Activated CD4-positive, CD25-positive, alpha-beta regulatory T cell treated with anti-CD3 and anti-CD28 coated beads, Interleukin-2, amount 50 U/mL, for 72 hours (primary cell): ENCODE data around the gene NR3C1.

Experiments
- DNase-seq: peaks from one replicate; pipeline ENCODE4 v3.0.0; 2021

Gene NR3C1

DNA sequence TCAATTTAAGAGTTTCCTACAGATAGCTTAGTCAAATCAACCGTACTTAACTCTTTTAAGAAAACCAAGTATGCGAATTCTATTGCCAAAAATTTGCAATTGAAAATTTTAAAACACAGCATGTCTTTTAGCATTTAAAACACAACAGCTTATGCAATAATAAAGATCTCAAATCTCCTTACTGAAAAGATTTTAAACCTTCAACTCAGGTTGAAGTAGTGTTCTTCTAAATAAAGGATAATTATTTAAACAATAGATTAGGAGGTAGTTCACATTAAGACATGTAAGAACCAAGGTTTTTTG, 5.5 kb downstream of the NR3C1 start:
- no peak for DNase-seq

DNA sequence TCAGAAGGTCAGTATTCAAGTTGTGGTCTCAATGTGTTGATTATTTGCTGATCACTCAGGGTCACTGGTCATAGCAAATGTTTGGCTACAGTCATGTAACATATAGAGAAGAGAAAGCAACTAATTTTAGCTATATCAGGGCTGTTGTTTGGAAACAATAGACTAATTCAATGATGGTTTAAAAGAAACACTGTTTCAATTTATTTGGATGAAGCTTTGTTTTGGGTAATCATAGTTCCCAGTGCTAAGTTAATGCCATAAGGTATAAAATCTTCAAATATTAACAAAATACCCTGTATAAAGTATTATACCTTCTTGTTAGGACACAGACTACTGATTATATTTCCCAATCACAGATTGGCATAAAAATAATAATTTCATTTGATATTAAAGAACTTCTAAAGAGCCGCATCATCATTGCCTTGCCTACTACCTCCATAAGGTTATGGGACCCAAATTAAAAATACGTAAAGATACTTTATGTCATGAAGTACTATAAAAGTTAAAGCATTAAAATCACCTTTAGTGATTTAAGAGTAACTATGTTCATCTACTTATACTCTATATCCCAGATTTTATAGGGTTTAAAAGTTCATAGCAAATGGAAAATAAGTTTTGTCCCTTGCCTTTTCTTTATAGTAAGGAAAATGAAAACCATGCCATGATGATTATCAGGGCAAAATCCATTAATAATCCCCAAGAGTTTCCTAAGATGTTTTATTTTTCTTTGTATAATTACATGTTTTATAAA, 6.0 kb downstream of the NR3C1 start:
- no peak for DNase-seq

GRCh38 chr5:143396353-143396940, 7.0 kb downstream of the NR3C1 start:
- no peak for DNase-seq

DNA sequence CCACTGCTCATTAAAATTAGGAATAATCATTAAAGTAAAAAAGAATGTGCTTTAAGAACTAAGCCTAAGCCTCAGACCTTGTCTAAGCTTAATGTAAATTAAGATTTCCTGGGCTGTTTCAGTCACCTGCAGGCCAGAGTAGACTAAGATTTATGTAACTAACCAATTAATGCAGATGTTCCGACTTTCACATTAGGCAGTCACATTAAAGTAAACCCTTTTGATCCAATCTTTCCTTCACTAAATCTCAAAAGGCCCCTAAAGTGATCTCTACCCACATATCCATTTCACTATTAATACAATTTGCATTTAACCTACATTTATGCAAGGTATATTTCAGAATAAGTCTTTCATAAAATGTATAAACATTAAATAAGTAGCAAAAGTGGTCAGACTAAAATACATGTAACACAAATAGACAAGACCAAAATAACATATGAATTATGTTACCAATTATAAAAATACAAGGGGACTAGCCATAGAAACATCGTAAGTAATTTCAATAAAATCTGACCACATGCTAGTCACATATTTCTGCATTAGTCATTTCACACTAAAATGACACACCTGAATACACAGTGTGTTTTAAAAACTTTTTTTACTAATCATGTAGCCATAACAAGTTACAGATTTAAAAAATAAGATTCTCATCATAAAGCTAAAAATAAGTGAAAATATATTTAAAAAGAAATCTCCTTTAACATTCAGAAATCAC, 7.7 kb downstream of the NR3C1 start:
- DNase-seq = no peak

DNA sequence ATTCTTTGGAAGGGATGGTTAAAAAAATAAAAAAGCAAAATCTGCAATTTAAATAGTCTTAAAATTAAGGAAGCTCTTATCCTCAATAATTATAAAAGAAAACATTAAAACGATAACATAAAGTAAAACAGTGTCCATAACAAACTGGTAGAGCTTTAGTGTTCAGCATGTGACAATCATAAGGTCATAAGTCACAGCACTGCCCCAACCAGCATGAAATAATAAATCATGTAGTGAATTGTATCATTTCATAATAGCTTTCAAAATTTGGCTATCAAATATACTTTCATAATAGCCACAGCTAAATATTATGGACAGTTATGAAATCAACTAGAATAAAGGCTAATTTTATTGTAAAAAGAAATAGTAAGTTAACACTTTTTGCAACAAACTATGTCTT, 10.0 kb downstream of the NR3C1 start:
- DNase-seq = no peak

DNA sequence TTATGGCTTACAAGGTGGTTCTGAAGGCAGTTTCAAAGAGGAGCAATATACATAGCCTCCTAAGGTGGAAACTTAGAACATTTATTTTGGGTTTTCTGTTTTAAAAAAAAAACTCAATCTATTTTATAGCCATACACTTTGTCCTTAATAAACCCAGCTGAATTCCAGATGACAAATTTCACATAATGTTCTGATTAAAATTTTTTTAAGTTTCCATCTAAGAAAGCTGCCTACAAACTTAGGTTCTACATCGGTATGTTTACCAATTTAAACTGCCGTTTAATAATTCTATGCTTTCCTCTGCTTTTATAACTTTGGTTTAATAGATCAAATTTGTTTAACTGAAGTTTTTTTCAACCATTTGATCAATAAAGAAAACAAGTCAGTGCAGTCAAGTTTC, 12.5 kb downstream of the NR3C1 start:
- DNase-seq = no peak

DNA sequence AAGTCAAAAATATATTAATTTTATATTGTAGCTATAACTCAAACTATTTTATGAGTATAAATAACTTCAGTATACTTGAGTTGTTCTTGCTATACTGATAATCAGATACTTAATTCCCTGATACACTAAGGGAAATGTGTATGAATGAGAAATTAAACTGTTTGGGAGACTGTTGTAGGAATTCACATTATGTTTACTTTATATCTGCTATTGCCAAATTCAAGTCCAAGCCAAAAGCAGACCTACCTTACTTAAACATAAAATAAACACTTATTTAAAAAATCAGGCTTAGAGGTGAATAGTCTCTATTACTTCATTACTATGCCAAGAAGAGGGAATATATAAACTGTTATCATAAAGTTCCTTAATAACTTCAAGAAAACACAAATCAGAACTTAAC, 13.2 kb downstream of the NR3C1 start:
- no peak for DNase-seq

- DNase-seq = no peak
Measured at GRCh38 chr5:143386725-143387124, 16.8 kb downstream of the NR3C1 start.

GRCh38 chr5:143384865-143385657, 18.4 kb downstream of the NR3C1 start:
- DNase-seq = no peak

DNA sequence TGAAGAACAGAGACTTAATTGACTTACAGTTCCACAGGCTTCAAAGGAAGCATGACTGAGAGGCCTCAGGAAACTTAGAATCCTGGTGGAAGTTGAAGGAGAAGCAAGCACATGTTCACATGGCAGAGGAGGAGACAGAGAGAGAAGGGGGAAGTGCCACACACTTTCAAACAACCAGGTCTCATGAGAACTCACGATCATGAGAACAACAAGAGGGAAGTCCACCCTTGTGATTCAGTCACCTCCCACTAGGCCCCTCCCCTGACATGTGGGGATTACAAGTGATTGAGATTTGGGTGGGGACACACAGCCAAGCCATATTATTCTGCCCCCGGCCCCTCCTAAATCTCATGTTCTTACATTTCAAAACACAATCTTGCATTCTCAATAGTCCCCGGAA, 19.5 kb downstream of the NR3C1 start:
- no peak for DNase-seq

DNA sequence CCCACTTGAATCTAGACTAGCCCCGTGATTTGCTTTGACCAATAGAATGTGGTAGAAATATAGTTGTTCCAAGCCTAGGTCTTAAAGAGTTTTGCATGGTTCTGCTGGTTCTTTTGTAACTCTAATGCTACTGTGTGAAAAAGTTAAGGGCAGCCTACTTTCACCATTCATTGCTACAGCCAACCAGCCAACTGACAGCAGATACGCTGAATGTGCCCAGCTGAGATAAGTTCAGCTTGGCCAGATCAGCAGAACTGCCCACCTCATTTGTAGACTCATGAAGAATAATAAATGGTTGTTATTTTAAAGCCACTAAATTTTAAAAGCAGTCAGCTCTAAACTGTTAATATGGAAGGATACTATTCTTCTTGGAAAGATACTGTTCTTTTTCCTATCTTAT, 23.9 kb downstream of the NR3C1 start:
- DNase-seq = no peak

DNA sequence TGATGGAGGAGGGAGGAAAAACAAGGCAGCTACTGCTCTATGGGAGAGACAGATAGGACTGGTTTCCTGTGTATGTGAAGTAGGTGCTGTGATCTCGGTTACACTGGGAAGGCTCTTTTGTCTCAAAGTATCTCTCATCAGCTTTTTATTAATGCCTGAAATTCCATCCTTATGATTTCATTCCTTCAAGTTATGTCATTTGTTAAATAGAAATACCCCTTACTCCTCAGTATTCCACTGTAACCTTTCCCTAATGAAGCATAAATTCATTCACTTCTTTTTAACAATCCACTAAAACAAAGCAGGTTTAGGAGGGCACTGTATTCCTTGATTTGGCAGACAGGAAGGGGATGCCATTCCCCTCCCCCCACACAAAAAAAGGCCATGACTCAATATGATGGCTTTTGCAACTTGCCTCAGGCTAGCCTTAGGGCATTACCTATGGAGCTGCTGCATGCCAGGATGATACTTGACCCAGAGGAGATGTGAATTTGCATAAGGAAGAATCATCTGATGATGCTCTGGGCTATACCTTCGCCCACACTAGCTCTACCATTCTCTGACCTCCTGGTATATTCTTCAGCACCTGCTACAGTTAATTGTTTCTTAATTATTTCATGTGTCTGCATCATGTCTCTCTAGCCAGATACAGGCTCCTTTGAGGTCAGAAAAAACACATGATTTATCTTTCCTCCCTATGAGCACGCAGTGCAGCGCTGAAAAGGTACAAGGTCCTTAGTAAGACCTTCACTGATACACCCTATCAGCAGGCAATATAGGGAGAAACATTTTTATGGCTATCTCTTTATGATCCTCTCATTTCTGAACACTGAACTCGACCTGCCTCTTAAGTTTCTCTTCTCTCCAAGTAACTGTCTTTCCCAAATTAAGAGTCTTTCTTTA, 26.3 kb downstream of the NR3C1 start:
- no peak for DNase-seq

DNA sequence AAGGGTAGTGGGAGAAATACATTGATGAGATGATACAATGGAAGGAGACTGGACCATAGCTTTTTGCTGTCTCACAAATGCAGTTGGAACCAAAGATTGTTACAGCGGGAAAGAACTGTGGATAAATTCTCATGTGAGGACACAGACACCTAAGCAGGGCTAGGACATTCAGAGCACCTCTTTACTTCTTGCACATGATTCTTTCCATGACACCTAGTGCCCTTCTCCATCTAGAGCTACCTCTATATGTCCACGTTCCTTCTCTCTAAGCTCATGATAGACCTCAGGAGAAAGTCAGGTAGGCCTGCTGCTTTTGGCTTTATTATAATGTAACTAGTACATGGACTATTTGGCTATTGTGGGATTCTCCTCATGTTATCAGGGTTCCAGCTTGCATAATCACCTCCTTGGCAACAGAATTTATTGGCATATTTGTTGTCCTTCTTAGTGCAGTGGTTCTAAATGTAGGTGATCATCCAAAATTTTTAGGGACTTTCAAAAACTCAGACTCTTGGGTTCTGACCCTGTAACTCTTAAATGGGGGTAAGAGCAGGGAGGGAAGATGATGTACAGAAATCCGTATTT, 27.2 kb downstream of the NR3C1 start:
- no peak for DNase-seq

DNA sequence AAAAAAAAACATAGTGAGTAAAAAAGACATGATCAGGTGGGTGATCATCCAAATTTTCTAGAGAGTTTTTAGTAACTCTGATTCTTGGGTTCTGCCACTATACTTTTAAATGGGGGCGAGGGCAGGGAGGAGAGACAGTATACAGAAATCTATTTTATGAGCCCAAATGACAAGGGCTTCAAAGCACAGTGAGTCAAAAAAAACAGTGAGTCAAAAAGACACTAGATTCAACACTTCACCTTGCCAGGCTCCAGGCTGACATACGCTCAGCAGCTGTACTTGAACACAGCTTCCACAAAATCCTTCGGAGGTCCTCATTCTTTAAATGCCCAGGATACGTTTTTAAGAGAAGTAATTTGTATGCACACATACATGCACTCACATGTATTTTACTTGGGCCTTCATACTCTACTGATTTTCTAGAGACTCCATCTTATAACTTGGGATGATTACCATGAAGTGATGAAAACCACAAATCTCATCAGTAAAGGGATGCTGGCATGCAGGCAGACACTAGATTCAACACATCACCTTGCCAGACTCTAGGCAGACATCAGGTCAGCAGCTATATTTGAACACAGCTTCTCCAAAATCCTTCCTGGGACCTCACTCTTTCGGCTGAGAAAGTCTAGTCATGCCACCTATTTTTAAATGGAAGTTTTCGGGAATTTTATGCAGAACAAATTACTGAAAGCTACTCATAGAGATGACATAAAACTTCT, 28.8 kb downstream of the NR3C1 start:
- DNase-seq = no peak

GRCh38 chr5:143373076-143373475, 30.4 kb downstream of the NR3C1 start:
- DNase-seq = no peak

DNA sequence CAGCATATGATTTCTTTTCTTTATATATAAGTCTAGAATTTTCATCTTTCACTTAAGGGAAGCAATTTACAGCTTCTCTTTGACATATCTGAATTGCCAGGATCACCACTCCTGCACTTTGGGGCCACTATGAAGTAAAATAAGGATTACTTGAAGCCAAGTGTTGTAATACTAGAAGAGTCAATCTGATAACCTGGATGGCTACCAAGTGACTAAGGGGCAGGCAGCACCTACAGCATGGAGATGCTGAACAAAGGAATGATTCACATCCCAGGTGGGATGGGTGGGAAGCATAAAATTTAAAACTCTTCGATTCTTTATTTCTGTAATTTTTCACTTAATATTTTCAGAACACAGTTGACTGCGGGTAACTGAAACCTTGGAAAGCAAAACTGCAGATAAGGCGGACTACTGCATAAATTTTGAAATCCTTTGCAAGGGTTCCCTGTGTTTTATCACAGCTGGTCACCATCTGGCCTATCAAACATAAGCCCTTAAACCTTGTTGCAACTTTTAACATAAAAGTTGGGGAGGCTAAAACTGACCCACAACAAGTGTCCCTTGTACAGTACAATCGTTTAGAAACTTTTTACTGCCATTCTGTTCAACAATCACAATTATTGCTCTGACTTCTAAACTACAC, 31.2 kb downstream of the NR3C1 start:
- DNase-seq = no peak

DNA sequence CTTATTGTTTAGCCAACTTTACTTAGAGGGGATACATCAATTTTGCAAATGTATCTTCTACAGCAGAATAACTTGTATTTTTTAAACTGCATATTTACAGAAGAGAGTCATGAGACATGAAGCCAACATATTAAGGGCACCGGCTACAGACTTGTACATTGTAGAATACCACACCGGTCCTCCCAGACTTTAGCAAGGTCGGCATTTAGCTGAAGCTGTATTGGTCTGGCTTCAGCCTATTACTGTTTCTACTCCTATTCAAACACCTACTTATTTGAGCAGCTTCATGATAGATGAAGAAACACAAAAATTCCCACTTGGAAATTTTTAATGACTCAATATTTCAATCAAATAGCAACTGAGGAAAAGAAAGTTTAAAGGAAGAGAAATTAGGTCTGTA, 33.0 kb downstream of the NR3C1 start:
- no peak for DNase-seq

GRCh38 chr5:143364061-143364460, 39.4 kb downstream of the NR3C1 start:
- no peak for DNase-seq

DNA sequence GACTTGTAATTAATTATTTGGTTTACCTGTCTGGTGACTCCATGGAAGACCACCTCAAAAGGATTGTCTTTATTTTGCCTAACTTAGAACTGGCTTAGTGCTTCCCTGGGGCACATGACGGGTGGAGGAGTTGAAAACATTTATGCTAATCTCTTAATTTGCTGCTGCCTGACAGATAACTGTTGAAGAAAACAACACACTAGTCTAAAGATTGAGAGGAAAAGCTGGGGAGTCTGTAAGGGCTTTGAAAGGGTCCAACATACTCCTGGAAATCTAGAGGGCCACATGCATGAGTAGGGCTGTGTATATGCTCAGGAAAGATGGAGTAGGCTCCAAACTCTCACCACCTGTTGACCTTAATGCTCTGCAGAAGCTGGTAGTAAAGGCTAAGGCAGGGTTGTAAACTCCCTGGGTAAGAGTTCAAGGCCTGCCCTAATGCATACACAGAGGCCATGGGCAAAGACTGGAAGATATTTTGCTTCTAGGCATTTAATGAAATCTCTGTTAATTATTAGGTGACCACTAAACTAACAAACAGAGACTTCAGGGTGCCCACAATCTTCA, 40.7 kb downstream of the NR3C1 start:
- no peak for DNase-seq

DNA sequence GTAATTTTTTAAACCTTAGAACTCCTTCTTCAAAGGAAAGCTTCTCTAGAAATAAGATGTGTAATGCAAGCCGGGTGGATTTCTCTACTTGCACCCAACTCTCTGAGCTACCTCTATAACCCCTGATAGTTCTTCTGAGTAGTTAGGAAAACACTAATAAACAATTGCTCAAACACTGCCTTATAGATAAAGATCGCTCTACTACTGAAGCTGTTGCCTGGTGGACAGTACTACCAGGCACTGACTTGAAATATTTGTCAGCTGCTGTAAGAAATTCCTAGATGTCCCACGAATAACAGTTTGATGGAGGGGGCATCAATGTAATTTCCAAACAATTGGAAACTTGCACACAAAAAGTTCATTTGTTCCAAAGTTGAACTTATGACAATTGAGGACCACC, 42.0 kb downstream of the NR3C1 start:
- DNase-seq = no peak

- no peak for DNase-seq
Measured at GRCh38 chr5:143360755-143361154, 42.7 kb downstream of the NR3C1 start.
